Amygdala (tissue), 56 donors: ENCODE results near the gene PIAS1.
A peak's percentile ranks its signal among the peaks of the same experiment; 100 is the strongest.
"Not testable (repeated sequence)": the region's sequence is repeated elsewhere in the genome, so short reads cannot be mapped to it uniquely, and the experiment has no call there.

Source experiments
- DNase-seq, 56 donors: peaks; one replicate each; lab custom pipeline; 2025; lab: John Stamatoyannopoulos, UW

PIAS1 gene

GRCh38 chr15:68210821-68211655 is 156.9 kb downstream of the PIAS1 start:
- DNase-seq = peak in 55 of 56 donors; percentile 31 to 92 (median 75)

- DNase-seq = no peak
These were observed 157.7 kb downstream of the PIAS1 start for GRCh38 chr15:68211656-68212320.

- not testable (repeated sequence) for DNase-seq
These were observed 159.4 kb downstream of the PIAS1 start for GRCh38 chr15:68213491-68213845.

- no peak for DNase-seq
These were observed 160.1 kb downstream of the PIAS1 start for GRCh38 chr15:68213991-68214837.

GRCh38 chr15:68214838-68215254 is 160.7 kb downstream of the PIAS1 start:
- no peak for DNase-seq

GRCh38 chr15:68217341-68217740 is 163.2 kb downstream of the PIAS1 start:
- DNase-seq = no peak

GRCh38 chr15:68218331-68218730 is 164.2 kb downstream of the PIAS1 start:
- no peak for DNase-seq

- no peak for DNase-seq
These were observed 165.0 kb downstream of the PIAS1 start for GRCh38 chr15:68218847-68219798.

- no peak for DNase-seq
These were observed 166.4 kb downstream of the PIAS1 start for GRCh38 chr15:68220489-68220888.

- no peak for DNase-seq
These were observed 166.9 kb downstream of the PIAS1 start for GRCh38 chr15:68220967-68221366.

- DNase-seq = not testable (repeated sequence)
These were observed 167.7 kb downstream of the PIAS1 start for GRCh38 chr15:68221530-68222431.

GRCh38 chr15:68222432-68222743 is 168.3 kb downstream of the PIAS1 start:
- DNase-seq = not testable (repeated sequence)

GRCh38 chr15:68223171-68223570 is 169.1 kb downstream of the PIAS1 start:
- no peak for DNase-seq

GRCh38 chr15:68224108-68224507 is 170.0 kb downstream of the PIAS1 start:
- no peak for DNase-seq

- no peak for DNase-seq
These were observed 170.6 kb downstream of the PIAS1 start for GRCh38 chr15:68224546-68225250.

- not testable (repeated sequence) for DNase-seq
These were observed 171.3 kb downstream of the PIAS1 start for GRCh38 chr15:68225442-68225841.

GRCh38 chr15:68227643-68228142 is 173.6 kb downstream of the PIAS1 start:
- DNase-seq = no peak
